ENCODE measurements around the gene SHROOM3.

- no peak for TF ChIP-seq CTCF (IDR thresholded peaks at IDR 0.05; ENCODE audit: insufficient read depth, low read length, poor library complexity, severe bottlenecking)
- no peak for TF ChIP-seq EZH2phosphoT487 (conservative IDR thresholded peaks at IDR 0.05; ENCODE audit: low read length)
These were observed 244.7 kb downstream of the SHROOM3 start for GRCh38 chr4:76679691-76680090.
